ENCODE results near the gene CHCHD6. TPM values are rescaled to one million over a fixed set of nuclear protein-coding genes. Genes with fewer than 3 reads are reported as not detected.

Gene CHCHD6
- total RNA-seq, 8 experiments from 2014 or later: 13.9 to 71.2 (median 45.4) TPM

GRCh38 chr3:126677862-126678503 is 26.1 kb upstream of the CHCHD6 start:
- Histone ChIP-seq H3K4me3 (no peak overlapping the region), H3K4me1 (replicated peaks in 1 of 2) (peaks cover 19 to 22% of the 10 kb centered on the region in 2 donors), H3K27ac (no peak overlapping the region)
- no peak for ATAC-seq (replicated peaks in 6 of 8)
- in situ Hi-C loops (cut with MboI; ENCODE audit: low pct_unique_long_range_greater_than_20kb in 2 of 9, low sequenced_read_pairs in 9 of 9, unreplicated experiment in 9 of 9): loop anchor here in 3 of 9 experiments (10.0 to 25.0 kb wide), 3 partner anchors 297 to 859 kb away; no protein-coding TSS in a partner anchor
- 54 to 100% (median 86%) methylated on average over 2 to 7 of the region's 13 CpGs; no CpG with 5 or more reads in 2 of the 10 experiments for WGBS, 10 experiments

GRCh38 chr3:126678693-126679317 is 25.2 kb upstream of the CHCHD6 start:
- no peak overlapping the region for H3K4me3 ChIP-seq
- ATAC-seq (replicated peaks in 6 of 8): peak in 6 of 8 experiments; percentile 15 to 45 (median 18)
- peaks cover 23 to 26% of the 10 kb centered on the region in 2 donors for H3K4me1 ChIP-seq (replicated peaks in 1 of 2)
- WGBS, 10 experiments: 0 to 80% (median 21%) methylated on average over 1 to 11 of the region's 30 CpGs; no CpG with 5 or more reads in 2 of the 10 experiments
- H3K27ac ChIP-seq: no peak overlapping the region
- in situ Hi-C loops (cut with MboI; ENCODE audit: low pct_unique_long_range_greater_than_20kb in 2 of 9, low sequenced_read_pairs in 9 of 9, unreplicated experiment in 9 of 9): loop anchor here in 3 of 9 experiments (10.0 to 25.0 kb wide), 3 partner anchors 296 to 858 kb away; no protein-coding TSS in a partner anchor

- WGBS, 10 experiments: 3 to 27% (median 9%) methylated on average over 1 to 11 of the region's 20 CpGs; no CpG with 5 or more reads in 5 of the 10 experiments
Measured at GRCh38 chr3:126679318-126679751, 24.7 kb upstream of the CHCHD6 start.

GRCh38 chr3:126679831-126680666 is 24.0 kb upstream of the CHCHD6 start:
- Histone ChIP-seq H3K4me3 (no peak overlapping the region), H3K27ac (no peak overlapping the region), H3K4me1 (replicated peaks in 1 of 2) (peaks cover 32 to 33% of the 10 kb centered on the region in 2 donors)
- in situ Hi-C loops (cut with MboI; ENCODE audit: low pct_unique_long_range_greater_than_20kb in 2 of 9, low sequenced_read_pairs in 9 of 9, unreplicated experiment in 9 of 9): loop anchor here in 3 of 9 experiments (10.0 to 25.0 kb wide), 3 partner anchors 295 to 857 kb away; no protein-coding TSS in a partner anchor
- ATAC-seq (replicated peaks in 6 of 8): no peak
- WGBS, 10 experiments: 46 to 89% (median 68%) methylated on average over 2 to 9 of the region's 11 CpGs; no CpG with 5 or more reads in 1 of the 10 experiments

More at GRCh38 chr3:126679318-126679751, 24.7 kb upstream of the CHCHD6 start:
- in situ Hi-C loops (cut with MboI; ENCODE audit: low pct_unique_long_range_greater_than_20kb in 2 of 9, low sequenced_read_pairs in 9 of 9, unreplicated experiment in 9 of 9): loop anchor here in 3 of 9 experiments (10.0 to 25.0 kb wide), 3 partner anchors 295 to 858 kb away; no protein-coding TSS in a partner anchor
- H3K4me1 ChIP-seq (replicated peaks in 1 of 2): peaks cover 28 to 29% of the 10 kb centered on the region in 2 donors
- no peak overlapping the region for H3K4me3 ChIP-seq
- peak; percentile 88 to 99 (median 95) for ATAC-seq (replicated peaks in 6 of 8)
- no peak overlapping the region for H3K27ac ChIP-seq

- Histone ChIP-seq H3K4me3 (no peak overlapping the region), H3K4me1 (replicated peaks in 1 of 2) (peaks cover 32 to 33% of the 10 kb centered on the region in 2 donors), H3K27ac (no peak overlapping the region)
- no peak for ATAC-seq (replicated peaks in 6 of 8)
- in situ Hi-C loops (cut with MboI; ENCODE audit: low pct_unique_long_range_greater_than_20kb in 2 of 9, low sequenced_read_pairs in 9 of 9, unreplicated experiment in 9 of 9): loop anchor here in 2 of 9 experiments (25.0 kb wide), 2 partner anchors 782 to 857 kb away; no protein-coding TSS in a partner anchor
- 76 to 100% (median 84%) methylated on average over 1 to 4 of the region's 4 CpGs for WGBS, 10 experiments
Measured at GRCh38 chr3:126680667-126681055, 23.4 kb upstream of the CHCHD6 start.

- WGBS, 10 experiments: 43 to 100% methylated on average over 1 to 2 of the region's 2 CpGs; no CpG with 5 or more reads in 8 of the 10 experiments
- no peak for ATAC-seq (replicated peaks in 6 of 8)
- Histone ChIP-seq H3K4me1 (replicated peaks in 1 of 2) (peaks cover 32 to 33% of the 10 kb centered on the region in 2 donors), H3K4me3 (no peak overlapping the region), H3K27ac (no peak overlapping the region)
- in situ Hi-C loops (cut with MboI; ENCODE audit: low pct_unique_long_range_greater_than_20kb in 2 of 9, low sequenced_read_pairs in 9 of 9, unreplicated experiment in 9 of 9): loop anchor here in 2 of 9 experiments (25.0 kb wide), 2 partner anchors 780 to 855 kb away; no protein-coding TSS in a partner anchor
Measured at GRCh38 chr3:126682009-126682408, 22.0 kb upstream of the CHCHD6 start.

- in situ Hi-C loops (cut with MboI; ENCODE audit: low pct_unique_long_range_greater_than_20kb in 2 of 9, low sequenced_read_pairs in 9 of 9, unreplicated experiment in 9 of 9): loop anchor here in 2 of 9 experiments (25.0 kb wide), 2 partner anchors 779 to 854 kb away; no protein-coding TSS in a partner anchor
Measured at GRCh38 chr3:126683069-126683468, 21.0 kb upstream of the CHCHD6 start.

GRCh38 chr3:126684218-126684751 is 19.8 kb upstream of the CHCHD6 start:
- peak overlapping the region; percentile 2 to 13 for H3K27ac ChIP-seq
- H3K4me3 ChIP-seq: no peak overlapping the region
- peak in 7 of 8 experiments; percentile 27 to 81 (median 68) for ATAC-seq (replicated peaks in 6 of 8)
- peaks cover 29 to 32% of the 10 kb centered on the region in 2 donors for H3K4me1 ChIP-seq (replicated peaks in 1 of 2)
- 0 to 40% (median 36%) methylated on average over 1 to 6 of the region's 7 CpGs; no CpG with 5 or more reads in 1 of the 10 experiments for WGBS, 10 experiments
- in situ Hi-C loops (cut with MboI; ENCODE audit: low pct_unique_long_range_greater_than_20kb in 2 of 9, low sequenced_read_pairs in 9 of 9, unreplicated experiment in 9 of 9): loop anchor here in 2 of 9 experiments (25.0 kb wide), 2 partner anchors 778 to 853 kb away; no protein-coding TSS in a partner anchor

More at GRCh38 chr3:126683069-126683468, 21.0 kb upstream of the CHCHD6 start:
- no peak overlapping the region for H3K27ac ChIP-seq
- H3K4me3 ChIP-seq: no peak overlapping the region
- H3K4me1 ChIP-seq (replicated peaks in 1 of 2): peaks cover 32 to 33% of the 10 kb centered on the region in 2 donors
- no peak for ATAC-seq (replicated peaks in 6 of 8)
- WGBS, 10 experiments: 58 to 100% (median 92%) methylated on average over 1 to 5 of the region's 5 CpGs; no CpG with 5 or more reads in 2 of the 10 experiments

- WGBS, 10 experiments: 17 to 100% (median 85%) methylated on average over 1 of the region's 3 CpGs; no CpG with 5 or more reads in 2 of the 10 experiments
- peaks cover 21 to 26% of the 10 kb centered on the region in 2 donors for H3K4me1 ChIP-seq (replicated peaks in 1 of 2)
- H3K27ac ChIP-seq: peak overlapping the region in 1 of 2 donors; percentile 2
- no peak overlapping the region for H3K4me3 ChIP-seq
- no peak for ATAC-seq (replicated peaks in 6 of 8)
- in situ Hi-C loops (cut with MboI; ENCODE audit: low pct_unique_long_range_greater_than_20kb in 2 of 9, low sequenced_read_pairs in 9 of 9, unreplicated experiment in 9 of 9): loop anchor here in 2 of 9 experiments (25.0 kb wide), 2 partner anchors 777 to 852 kb away; no protein-coding TSS in a partner anchor
Measured at GRCh38 chr3:126685021-126685420, 19.0 kb upstream of the CHCHD6 start.

GRCh38 chr3:126685493-126685892 is 18.5 kb upstream of the CHCHD6 start:
- Histone ChIP-seq H3K27ac (no peak overlapping the region), H3K4me3 (no peak overlapping the region), H3K4me1 (replicated peaks in 1 of 2) (peaks cover 17 to 22% of the 10 kb centered on the region in 2 donors)
- ATAC-seq (replicated peaks in 6 of 8): no peak
- 0 to 91% (median 20%) methylated on average over 1 to 2 of the region's 2 CpGs; no CpG with 5 or more reads in 3 of the 10 experiments for WGBS, 10 experiments
- in situ Hi-C loops (cut with MboI; ENCODE audit: low pct_unique_long_range_greater_than_20kb in 2 of 9, low sequenced_read_pairs in 9 of 9, unreplicated experiment in 9 of 9): loop anchor here in 2 of 9 experiments (25.0 kb wide), 2 partner anchors 777 to 852 kb away; no protein-coding TSS in a partner anchor

- in situ Hi-C loops (cut with MboI; ENCODE audit: low pct_unique_long_range_greater_than_20kb in 2 of 9, low sequenced_read_pairs in 9 of 9, unreplicated experiment in 9 of 9): loop anchor here in 2 of 9 experiments (25.0 kb wide), 2 partner anchors 771 to 846 kb away; no protein-coding TSS in a partner anchor
- ATAC-seq (replicated peaks in 6 of 8): peak in 3 of 8 experiments; percentile 35 to 54 (median 38)
- WGBS, 10 experiments: 0 to 83% (median 31%) methylated on average over 1 to 4 of the region's 4 CpGs; no CpG with 5 or more reads in 1 of the 10 experiments
- Histone ChIP-seq H3K4me1 (replicated peaks in 1 of 2) (peaks cover 0 to 4% of the 10 kb centered on the region in 2 donors), H3K27ac (no peak overlapping the region), H3K4me3 (no peak overlapping the region)
Measured at GRCh38 chr3:126691765-126692164, 12.3 kb upstream of the CHCHD6 start.

Data from motor neuron (in vitro differentiated cells).